Dedifferentiated amniotic fluid mesenchymal stem cell (primary cell): Measurements from ENCODE around the gene CCS.
A peak's percentile ranks its signal among the peaks of the same experiment; 100 is the strongest.
"Not testable (repeated sequence)": the region's sequence is repeated elsewhere in the genome, so short reads cannot be mapped to it uniquely, and the experiment has no call there.

ENCODE experiments used
- DNase-seq: peaks from one replicate; pipeline ENCODE4 v3.0.0-alpha.2; 2016; ENCODE audit errors: extremely low spot score

Gene CCS

DNA sequence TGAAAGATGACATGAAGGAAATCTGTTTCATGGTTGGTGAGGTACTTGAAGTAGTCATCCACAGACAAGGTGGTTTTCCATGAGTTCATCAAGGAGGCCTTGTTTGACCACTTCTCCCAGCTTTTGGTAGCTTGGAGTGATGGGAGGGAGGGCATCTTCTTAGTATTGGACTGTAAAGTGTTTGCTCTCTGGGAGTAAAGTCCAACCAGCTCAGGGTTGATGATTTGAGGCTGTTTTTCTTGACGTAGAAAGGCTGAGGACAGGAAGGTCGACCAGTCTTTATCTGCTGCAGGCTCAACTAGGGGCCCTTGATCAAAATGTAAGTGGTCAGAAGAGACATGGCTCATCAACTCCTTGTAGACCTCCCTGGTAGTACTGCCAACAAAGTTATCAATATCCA is 1.8 kb upstream of the CCS start:
- no peak for DNase-seq

DNA sequence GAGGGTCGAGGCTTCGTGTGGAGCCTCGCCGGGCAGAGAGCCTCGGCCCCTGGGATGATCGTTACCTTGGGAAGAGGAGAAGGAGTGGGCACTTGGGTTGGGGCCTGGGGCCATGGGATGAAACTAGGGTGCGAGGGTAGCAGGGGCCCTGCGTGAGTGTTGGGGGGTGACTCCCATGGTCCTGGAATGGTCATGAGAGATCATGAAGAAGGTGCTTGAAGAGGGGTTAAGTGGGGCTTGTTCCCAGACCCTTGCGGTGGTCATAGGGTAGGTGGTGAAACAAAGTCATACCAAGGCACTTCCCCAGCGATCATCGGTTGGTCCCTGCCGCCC is 284 bp downstream of the CCS start:
- no peak for DNase-seq

DNA sequence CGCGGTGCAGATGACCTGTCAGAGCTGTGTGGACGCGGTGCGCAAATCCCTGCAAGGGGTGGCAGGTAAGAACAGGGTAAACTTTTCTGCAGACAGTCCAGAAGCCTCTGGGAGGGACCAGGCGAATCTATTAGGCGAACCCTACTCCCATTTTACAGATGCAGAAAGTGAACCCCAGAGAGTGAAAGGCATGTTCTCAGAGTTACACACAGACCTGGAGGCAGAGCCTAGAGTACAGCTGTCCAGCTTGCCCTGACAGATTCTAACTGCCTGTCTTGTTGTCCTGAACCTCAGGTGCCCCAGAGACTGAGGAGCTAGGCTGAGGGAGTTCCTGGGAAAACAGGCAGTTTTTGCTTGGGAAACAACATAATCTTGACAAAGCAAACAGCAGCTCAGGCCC is 665 bp downstream of the CCS start:
- DNase-seq = no peak

DNA sequence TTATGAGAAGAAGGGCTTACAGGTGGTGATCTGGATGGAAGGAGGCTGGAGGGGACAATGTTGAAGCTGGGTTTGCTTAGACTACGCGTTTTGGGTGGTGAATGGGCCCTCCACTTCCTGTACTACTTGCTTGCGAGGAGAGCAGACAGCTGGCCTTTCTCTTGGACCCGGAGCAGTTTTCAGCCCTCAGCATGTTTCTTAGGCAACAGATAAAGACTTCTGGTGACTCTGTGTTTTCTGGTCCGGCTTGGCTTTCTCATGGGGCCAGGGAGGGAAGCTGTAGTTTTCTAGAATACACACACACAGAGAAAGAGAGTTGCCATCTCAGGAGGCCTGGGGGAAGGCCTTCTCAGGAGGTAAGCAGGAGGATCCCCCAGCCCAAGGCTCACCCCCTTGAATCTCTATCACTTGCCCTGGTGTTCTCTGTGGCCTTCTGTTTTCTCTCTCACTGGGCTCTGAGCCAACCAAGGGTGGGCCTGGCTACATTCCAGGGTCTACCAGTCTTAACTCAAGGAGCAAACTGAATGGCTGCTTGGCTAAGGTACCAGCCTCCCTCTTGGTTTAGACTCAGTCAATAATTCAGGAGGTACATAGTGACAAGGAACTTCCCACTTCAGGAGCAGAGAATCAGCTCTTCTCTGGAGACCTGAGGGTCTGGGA is 2.4 kb downstream of the CCS start:
- DNase-seq = no peak

DNA sequence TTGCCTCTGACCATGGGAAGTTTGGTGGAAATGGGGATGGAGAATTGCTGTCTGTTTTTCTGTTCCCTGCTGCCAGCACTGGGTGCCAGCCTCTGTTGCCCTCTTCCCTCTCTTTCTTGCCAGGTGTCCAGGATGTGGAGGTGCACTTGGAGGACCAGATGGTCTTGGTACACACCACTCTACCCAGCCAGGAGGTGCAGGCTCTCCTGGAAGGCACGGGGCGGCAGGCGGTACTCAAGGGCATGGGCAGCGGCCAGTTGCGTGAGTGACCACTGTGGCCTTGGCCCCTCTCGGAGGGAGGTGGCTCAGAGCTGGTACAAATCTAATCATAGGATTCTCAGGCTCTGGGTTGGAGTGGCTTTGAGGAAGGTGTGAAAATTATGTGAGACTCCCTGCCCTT is 6.0 kb downstream of the CCS start:
- no peak for DNase-seq

DNA sequence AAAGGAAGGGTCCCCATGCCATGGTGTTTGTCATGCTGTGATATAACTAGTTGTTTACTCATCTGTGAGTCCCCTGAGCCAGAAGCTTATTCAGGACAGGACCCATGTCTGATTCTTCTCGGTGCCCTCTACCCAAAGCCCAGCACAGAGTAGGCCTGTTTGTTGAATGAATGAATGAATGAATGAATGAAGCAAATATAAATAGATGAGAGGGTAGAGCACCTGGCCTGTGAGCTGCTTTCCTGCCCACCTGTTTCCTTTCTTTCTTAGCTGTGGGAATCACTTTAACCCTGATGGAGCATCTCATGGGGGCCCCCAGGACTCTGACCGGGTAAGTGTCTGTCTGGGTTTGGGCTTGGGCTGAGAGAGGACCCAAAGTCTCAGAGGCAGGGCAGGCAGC is 7.2 kb downstream of the CCS start:
- DNase-seq = no peak

DNA sequence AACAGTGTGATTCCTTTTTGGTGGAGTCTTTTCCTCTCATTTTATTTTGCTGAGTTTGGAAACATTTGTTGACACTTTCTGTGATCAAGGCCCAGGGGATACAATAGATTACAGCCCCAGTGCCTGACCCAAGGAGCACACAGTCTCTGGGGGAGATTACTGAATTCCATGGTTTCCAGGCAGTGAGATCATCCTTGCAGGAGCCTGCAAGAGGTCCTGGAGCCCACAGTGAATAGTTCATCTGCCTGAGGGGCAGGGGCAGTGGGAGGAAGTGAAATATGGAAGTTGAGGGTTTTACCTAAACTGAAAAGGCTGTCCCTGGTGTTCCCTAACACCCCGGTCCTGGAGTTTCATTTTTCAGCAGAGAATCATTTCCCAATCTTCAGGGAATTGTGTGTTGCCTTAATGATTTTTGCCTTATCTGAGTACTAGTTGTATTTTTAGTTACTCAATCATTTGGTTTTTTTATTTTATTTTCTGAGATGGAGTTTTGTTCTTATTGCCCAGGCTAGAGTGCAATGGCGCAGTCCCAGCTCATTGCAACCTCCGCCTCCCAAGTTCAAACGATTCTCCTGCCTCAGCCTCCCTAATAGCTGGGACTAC is 7.7 kb downstream of the CCS start:
- no peak for DNase-seq

DNA sequence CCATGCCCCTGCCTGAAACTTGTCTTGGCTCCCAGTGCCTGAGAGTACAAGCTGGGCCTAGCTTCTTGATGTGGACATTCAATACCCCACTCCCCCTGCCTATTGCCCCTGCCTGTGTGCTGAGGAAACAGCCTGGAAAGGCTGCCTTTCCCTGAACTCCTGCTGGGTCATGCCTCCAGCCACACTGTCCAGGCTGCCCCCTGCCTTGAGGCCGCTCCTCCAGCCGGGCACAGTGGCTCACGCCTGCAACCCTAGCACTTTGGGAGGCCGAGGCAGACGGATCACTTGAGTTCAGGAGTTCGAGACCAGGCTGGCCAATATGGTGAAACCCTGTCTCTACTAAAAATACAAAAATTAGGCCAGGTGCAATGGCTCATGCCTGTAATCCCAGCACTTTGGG is 10.1 kb downstream of the CCS start:
- DNase-seq = no peak

DNA sequence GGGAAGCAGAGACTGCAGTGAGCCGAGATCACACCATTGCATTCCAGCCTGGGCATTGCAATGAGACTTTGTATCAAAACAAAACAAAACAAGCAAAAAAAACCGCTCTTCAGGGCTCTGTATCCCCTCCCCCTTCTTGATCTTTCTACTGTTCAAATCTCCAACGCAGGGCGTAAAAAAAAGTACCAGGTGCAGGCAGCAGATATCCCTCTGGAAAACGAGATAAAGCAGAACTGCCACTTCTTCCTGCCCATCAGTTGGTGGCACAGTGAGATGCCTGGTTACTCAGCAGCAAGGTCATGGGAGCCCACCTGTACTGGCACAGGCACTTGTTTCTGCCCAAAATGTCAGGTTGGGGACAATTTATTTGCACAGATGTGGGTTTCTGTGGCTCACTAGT is 11.2 kb downstream of the CCS start:
- no peak for DNase-seq

DNA sequence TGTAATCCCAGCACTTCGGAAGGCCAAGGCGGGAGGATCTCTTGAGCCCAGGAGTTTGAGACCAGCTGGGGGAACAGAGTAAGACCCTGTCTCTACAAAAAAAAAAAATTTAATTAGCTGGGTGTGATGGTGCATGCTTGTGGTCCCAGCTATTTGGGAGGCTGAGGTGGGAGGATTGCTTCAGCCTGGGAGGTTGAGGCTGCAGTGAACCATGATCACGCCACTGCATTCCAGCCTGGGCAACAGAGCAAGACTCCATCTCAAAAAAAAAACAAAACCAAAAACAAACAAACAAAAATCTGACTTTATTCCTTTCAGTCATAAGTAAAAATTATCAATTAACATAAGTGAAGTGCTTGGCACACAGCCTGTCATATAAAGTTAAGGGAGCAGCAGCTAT is 13.6 kb downstream of the CCS start:
- DNase-seq = not testable (repeated sequence)

DNA sequence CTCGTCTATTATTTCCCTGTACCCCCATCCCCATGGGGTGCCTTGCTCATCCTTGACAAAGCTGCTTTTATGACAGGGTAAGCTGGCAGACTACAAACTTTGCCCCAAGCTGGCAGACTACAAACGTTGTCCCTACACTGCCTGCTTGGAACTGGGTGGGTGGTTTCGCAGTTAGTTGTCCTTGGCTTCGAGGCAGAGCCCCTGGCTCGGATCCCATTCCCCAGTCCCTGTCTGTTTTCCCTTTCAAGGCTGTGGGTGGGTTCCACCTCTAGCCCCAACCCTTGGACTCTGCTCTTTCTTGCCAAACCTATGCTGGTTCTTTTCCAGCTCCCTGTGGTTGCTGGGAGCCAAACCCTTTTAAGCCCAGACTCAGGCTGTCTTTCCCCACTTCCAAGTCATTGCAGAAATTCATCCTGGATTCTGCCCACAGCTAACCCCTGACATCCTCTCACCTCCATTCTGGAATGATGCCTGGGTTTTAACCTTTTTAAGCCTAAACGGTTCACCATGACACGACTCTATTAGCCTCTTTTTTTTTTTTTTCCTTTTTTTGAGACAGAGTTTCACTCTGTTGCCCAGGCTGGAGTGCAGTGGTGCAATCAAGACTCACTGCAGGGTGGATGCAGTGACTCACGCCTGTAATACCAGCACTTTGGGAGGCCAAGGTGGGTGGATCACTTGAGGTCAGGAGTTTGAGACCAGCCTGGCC is 14.3 kb downstream of the CCS start:
- DNase-seq = peak; percentile 49

DNA sequence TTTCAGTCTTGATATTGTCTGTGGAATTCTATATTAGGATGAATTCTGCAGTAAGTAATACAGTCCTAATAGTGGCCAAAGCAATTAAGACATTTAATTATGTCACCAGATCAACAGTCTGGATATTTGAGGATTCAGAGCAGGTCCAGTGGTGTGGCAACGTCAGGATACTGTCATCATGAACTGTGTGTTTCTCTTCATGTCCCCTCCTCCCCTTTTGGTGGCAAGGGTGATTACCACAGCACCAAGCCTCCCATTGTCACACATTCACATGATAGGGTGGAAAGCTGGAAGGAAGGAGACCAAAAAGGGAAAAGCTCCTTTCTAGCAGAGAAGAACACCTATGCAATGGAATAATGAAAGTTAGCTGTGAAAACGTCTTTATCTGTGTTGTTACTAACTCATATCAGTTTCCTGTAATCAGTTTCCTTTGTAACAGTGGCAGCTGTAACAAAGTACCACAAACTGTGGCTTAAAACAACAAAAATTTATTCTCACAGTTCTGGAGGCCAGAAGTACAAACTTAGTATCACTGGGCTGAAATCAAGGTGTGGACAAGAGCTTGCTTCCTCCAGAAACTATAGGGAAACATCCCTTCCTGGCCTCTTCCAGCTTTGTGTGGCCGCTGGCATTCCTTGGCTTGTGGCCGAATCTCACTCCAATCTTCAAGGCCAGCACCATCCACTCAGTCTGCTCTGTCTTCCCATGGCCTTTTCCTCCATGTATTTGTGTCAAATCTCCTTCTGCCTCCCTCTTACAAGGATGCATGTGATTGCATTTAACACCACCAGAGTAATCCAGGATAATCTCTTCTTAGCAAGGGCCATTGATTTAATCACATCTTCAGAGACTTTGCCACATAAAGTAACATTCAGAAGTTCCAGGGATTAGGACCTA is 17.0 kb downstream of the CCS start:
- DNase-seq = no peak

DNA sequence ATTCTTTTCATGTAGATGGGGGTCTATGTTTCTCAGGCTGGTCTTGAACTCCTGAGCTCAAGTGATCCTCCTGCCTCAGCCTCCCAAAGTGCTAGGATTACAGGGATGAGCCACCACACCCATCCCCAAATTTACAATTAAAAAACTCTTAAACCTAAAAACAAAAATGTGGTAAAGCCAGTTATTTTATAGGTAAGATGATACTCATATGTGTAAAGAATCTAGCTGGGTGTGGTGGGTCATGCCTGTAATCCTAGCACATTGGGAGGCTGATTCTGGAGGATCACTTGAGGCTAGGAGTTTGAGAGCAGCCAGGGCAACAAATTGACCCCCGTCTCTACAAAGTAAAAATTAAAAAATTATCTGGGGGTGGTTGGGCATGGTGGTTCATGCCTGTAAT is 19.5 kb downstream of the CCS start:
- DNase-seq = no peak

DNA sequence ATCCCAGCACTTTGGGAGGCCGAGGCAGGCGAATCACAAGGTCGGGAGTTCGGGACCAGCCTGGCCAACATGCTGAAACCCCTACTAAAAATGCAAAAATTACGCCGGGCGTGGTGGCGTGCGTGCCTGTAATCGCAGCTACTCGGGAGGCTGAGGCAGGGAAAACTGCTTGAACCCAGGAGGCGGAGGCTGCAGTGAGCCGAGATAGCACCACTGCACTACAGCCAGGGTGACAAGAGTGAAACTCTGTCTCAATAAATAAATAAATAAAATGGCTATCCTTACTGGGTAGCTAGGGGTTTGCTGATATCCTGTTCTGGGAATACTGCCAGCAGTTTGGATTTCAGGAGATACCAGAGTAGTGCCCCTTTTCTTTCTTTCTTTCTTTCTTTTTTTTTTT is 21.1 kb downstream of the CCS start:
- no peak for DNase-seq

DNA sequence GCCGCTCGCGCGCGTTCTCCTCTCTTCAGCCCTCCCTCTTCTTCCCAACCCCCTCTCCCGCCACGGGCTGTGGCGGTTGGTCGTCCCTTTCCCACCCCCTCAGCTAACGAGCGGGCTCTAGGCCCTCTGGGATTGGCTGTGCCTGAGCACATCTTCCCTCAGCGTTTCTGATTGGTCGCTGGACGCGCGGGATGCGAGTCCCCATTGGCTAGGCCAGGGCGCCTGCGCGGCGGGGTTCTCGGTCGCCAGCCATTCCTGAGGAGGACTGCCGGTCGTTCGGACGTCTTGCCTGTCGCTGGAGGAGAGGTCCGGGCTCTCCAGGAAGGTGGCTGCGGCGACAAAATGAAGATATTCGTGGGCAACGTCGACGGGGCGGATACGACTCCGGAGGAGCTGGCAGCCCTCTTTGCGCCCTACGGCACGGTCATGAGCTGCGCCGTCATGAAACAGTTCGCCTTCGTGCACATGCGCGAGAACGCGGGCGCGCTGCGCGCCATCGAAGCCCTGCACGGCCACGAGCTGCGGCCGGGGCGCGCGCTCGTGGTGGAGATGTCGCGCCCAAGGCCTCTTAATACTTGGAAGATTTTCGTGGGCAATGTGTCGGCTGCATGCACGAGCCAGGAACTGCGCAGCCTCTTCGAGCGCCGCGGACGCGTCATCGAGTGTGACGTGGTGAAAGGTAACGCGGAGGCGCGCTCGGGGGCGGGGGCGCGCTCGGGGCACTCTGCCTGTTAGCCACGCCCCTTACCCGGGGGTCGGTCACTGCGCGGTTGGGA is 23.6 kb downstream of the CCS start, which contains the start of gene RBM14:
TSS of gene RBM14 (plus strand) at position 252 of the 776 bp plus-strand sequence. CDS start at position 343, 91 bp downstream.
- DNase-seq = peak; percentile 99

DNA sequence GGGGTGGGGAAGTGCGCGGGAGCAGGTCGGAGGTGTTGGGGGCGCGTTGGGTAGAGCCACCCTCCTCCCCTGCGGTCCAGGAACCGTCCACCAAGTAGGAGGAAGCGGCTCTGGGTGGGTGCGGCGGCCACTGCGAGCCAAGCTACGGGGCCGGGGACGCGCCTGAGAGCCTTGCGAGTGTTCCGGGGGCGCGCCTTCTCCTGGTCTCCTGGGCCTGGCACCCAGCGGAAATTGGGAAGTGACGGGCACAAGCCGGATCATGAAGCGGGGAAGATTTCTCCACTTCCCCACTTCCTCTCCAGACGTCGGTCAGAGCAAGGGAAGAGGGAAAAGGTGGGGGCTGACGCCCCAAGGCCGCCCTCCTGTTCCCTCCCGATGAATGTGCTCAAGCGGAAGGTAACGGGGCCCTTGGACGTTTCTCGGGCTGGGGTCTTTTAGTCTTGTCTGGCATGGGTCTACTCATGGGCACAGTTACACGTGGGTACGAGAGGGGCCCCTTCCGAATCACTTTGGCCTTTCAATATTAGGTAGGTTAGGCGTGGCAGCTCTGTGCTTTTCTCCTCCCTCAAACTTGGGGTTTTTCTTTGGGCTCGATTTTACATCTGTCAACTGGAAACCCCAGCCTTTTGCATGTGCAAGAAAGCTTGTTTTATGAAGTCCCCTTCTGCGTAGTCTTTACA is 24.3 kb downstream of the CCS start:
- DNase-seq = peak; percentile 34

DNA sequence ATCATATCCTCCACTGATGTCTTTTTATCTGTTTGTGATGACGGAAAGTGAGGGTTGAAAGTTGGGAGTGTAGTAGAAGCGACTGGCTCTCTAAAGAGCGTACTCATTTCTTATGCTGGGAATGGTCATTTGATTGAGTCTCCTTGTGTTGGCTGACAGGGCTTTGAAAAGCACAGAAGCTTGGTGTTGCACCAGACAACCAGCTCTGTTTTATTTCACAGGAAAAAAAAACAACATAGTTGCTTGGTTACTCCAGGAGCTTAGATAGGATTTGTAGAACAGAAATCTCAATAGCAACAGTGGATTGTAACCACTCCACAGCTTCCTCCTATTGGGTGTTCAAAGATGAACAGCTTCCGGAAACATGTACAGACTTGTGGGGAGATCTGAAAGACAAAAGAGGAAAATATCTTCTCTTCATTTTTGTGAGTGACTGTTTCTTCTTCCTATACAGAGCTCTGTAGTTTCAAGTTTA is 26.1 kb downstream of the CCS start:
- peak; percentile 83 for DNase-seq

DNA sequence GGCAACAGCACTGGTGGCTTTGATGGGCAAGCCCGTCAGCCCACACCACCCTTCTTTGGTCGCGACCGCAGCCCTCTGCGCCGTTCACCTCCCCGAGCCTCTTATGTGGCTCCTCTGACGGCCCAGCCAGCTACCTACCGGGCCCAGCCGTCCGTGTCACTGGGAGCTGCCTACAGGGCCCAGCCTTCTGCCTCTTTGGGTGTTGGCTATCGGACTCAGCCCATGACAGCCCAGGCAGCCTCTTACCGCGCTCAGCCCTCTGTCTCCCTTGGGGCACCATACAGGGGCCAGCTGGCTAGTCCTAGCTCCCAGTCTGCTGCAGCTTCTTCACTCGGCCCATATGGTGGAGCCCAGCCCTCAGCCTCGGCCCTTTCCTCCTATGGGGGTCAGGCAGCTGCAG is 31.5 kb downstream of the CCS start:
- DNase-seq = no peak

DNA sequence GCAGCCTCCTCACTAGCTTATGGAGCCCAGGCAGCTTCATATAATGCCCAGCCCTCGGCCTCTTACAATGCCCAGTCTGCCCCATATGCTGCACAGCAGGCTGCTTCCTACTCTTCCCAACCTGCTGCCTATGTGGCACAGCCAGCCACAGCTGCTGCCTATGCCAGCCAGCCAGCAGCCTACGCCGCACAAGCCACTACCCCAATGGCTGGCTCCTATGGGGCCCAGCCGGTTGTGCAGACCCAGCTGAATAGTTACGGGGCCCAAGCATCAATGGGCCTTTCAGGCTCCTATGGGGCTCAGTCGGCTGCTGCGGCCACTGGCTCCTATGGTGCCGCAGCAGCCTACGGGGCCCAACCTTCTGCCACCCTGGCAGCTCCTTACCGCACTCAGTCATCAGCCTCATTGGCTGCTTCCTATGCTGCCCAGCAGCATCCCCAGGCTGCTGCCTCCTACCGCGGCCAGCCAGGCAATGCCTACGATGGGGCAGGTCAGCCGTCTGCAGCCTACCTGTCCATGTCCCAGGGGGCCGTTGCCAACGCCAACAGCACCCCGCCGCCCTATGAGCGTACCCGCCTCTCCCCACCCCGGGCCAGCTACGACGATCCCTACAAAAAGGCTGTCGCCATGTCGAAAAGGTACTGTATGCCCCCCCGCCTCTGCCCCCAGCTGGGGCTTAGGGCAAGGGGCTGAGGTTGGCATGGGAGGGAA is 32.2 kb downstream of the CCS start:
- DNase-seq = no peak

DNA sequence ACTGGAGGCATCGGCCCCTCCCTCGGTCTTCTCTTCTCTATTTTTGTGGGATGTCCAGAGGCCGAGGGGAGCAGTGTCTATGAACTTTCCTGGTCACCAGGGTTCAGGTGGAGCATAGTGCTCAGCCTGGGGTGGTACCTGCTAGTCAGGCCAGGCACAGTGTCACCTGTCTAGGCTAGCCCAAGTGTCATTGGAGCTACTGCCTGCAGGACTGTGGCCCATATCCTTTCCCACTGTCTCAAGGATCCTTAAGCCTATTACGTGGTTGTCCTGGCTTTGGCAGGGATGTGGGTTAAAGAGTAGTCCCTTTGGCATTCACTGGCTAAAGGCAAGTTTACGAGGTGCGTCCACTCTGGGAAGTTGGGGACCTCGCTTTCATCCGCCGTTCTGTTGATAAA is 32.8 kb downstream of the CCS start:
- DNase-seq = no peak
